AG09319 (cell line): ENCODE data around the gene HOXC10.

Experiments
- DNase-seq: peaks from one replicate; pipeline ENCODE4 v3.0.0-alpha.2; 2010; ENCODE audit warnings: low read depth; ENCODE audit errors: extremely low read depth
- TF ChIP-seq, protein P1 (sequence below): IDR thresholded peaks from 2 replicates; pipeline ENCODE4 v1.5.1; 2011; ENCODE audit warnings: low read depth, mild to moderate bottlenecking, inconsistent platforms, low read length, moderate library complexity

Gene HOXC10

DNA sequence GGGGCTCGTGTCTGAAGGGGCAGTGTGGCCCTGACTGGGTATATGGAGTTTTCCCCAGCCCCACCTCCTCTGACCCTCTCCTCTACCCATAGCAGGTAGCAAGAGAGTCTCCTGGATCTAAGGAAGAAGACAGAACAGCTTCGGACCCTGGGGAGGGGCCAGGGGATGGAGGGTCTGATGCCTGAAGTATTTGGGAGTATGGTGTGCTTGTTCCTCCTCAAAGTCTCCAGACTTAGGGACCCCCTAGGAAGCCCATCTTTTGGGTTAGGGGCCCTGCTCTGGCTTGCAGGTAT is 23.3 kb downstream of the HOXC10 start:
- TF ChIP-seq, protein P1, sequence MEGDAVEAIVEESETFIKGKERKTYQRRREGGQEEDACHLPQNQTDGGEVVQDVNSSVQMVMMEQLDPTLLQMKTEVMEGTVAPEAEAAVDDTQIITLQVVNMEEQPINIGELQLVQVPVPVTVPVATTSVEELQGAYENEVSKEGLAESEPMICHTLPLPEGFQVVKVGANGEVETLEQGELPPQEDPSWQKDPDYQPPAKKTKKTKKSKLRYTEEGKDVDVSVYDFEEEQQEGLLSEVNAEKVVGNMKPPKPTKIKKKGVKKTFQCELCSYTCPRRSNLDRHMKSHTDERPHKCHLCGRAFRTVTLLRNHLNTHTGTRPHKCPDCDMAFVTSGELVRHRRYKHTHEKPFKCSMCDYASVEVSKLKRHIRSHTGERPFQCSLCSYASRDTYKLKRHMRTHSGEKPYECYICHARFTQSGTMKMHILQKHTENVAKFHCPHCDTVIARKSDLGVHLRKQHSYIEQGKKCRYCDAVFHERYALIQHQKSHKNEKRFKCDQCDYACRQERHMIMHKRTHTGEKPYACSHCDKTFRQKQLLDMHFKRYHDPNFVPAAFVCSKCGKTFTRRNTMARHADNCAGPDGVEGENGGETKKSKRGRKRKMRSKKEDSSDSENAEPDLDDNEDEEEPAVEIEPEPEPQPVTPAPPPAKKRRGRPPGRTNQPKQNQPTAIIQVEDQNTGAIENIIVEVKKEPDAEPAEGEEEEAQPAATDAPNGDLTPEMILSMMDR, result no peak
- no peak for DNase-seq

- no peak for DNase-seq
- TF ChIP-seq, protein P1, result no peak
These were observed 24.5 kb downstream of the HOXC10 start for GRCh38 chr12:54009171-54010052.

DNA sequence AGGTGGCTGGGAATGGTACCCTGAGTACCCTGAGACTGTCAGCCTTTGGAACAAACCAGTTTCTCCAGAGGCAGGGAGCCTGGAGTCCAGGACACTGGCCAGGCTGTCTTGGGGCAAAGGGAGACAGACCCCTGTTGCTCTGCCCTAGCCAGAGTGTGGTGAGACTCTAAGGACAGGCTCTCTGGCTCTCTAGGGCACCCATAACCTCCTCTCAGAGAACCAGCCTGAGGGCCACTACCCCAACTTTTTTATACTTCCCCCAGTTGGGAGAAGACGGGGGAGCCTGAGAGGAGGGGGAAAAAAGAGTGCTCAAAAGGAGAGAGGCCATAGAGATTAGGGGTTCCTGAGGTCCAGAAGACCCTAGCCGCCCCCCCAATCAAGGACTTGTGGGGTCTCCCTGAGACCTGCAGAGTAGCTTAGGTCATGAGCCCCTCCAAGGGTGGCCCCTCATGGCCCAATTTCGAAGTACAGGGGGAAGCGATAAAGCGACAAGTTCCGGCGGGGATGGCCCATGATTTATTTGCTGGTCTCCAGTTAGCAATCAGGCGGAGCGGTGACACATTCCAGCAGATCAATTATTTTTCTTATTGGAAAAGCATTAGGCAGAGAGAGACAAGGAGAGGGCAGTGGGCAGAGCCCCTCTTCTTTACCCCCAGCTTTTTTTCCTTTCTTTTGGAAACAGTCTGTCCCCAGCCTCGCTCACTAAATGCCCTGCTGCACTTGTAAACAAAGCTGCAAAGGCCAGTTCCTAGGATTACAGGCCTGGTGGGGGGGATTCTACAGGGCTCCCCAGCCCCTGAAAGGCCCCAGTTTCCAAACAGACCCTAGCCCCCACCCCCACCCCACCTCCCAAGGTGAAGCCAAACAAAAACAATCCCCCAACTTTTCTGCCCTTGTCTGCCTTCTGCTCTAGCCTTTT is 25.4 kb downstream of the HOXC10 start:
- TF ChIP-seq, protein P1, result no peak
- DNase-seq, result no peak

DNA sequence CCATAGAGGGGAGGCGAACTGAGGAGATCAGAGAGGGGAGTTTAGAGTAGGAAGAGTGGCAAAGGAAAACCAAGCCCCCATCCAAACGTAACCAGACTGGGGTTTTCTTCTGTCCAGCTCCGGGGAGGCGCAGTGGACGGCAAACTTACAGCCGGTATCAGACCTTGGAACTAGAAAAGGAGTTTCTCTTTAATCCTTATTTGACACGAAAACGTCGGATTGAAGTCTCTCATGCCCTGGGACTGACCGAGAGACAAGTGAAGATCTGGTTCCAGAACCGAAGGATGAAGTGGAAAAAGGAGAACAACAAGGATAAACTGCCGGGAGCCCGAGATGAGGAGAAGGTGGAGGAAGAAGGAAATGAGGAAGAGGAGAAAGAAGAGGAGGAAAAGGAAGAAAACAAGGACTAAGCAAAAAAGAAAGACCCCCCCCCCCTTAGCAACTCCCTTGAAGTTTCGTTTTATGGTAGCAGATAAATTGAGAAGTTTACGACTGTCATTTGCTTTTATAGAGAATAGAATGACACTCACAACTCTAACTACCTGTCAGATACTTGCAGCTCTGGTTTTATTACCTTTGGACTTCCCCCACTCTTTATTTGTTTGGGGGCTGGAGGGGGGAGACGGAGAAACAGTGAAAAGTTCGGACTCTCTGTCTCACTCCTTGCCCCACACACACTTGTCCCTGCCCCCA is 26.2 kb downstream of the HOXC10 start:
- TF ChIP-seq, protein P1, result no peak
- DNase-seq, result no peak

DNA sequence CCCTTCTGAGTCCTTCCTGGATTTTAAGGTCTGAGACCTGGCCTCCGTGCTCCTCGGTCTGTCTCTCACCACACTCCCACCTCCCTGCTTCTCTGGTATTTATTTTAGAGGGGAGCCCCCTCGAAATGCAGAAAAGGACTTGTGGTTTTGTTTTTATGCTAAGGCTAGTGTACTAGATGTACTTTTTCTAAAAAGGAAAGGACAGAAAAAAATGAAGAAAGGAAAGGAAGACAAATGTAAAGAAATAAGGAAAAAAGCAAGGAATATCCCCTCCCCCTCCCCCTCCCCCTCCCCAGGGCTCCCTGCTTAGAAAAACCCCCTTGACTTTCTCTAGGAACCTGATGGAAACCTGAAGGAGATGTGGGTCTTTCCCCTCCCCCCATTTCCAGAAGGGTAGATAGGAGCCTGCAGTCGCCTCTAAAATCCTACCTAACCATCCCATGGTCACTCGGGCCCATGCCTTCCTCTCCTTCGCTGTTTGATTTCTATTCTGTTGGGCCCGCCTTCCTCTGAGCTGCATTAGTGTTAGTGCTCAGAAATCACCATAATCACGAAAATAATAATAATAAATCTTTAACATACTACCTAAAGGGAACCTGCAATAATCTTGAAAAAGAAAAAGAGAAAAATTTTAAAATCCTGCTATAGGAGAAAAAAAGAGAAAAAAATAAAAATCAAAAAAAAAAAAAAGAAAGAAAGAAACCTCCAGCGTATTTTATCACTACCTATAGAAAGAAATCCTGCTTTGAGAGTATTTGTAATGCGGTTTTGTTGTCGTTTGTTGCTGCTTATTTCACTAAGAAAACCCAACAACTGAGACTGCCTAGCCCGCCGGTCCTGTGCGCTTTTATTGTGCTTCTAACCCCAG is 27.0 kb downstream of the HOXC10 start:
- TF ChIP-seq, protein P1, result no peak
- DNase-seq, result no peak

DNA sequence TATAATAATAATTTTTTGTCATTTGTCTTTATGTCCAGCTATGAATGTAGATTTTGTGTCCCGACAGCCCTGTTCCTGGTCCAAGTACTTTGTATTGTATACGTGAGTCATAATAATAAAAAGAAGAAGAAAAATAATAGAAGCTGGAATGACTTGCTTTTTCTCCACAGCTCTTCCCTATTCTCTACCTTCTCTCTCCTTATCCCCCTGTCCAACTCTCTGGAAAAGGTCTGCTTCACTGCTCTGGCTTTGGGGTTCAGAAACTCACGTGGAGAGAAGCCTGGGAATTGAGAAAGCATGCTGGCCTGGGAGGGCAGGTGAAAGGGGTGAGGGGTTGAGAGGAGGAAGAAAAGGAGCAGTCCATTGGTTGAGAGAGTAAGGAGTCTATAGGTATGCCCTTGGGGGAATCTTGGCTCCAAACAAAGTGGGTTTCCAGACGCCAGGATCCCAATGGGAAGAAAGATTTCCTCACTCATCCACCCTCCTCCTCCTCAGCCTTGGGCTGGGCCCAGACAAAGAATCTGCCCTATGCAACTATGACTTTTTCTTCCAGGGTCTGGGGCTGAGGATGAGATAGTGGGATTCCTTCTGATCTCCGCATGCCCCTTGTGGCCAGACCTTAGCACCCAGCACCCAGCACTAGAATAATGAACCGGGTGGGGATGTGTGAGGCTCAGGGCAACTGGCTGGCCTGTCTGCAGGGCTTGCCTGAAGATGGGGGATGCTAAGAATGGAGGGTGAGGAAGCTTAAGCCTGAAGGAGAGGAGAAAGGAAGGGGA is 27.9 kb downstream of the HOXC10 start:
- TF ChIP-seq, protein P1, result no peak
- DNase-seq, result no peak
